MM.1S (cell line): Measurements from ENCODE around the gene NTM.

Source experiments
- DNase-seq: peaks from one replicate; pipeline ENCODE4 v3.0.0-alpha.2; 2015
- H2AFZ ChIP-seq: fragments of 300-600 bp; sonication (generic); 2 replicates; pipeline ENCODE4 v1.6.0; 2016; ENCODE audit warnings: antibody characterized with exemption, low read length
- H3F3A ChIP-seq: fragments of 300-600 bp; sonication (generic); 2 replicates; pipeline ENCODE4 v1.6.1; 2016; ENCODE audit warnings: mild to moderate bottlenecking, antibody characterized with exemption, low read length, moderate library complexity, mixed read lengths; ENCODE audit not compliant: insufficient read depth
- H3K27ac ChIP-seq: fragments of 300-600 bp; sonication (generic); 2 replicates; pipeline ENCODE4 v1.5.1; 2016; ENCODE audit warnings: mild to moderate bottlenecking, low read length
- H3K27me3 ChIP-seq: fragments of 300-600 bp; sonication (generic); replicated peaks from 2 replicates; pipeline ENCODE4 v1.6.0; 2016; ENCODE audit warnings: low read length; ENCODE audit not compliant: insufficient read depth
- H3K36me3 ChIP-seq: fragments of 300-600 bp; sonication (generic); replicated peaks from 2 replicates; pipeline ENCODE4 v1.6.1; 2016; ENCODE audit warnings: mild to moderate bottlenecking, low read length, mixed read lengths; ENCODE audit not compliant: insufficient read depth
- H3K4me1 ChIP-seq: fragments of 300-600 bp; sonication (generic); 2 replicates; pipeline ENCODE4 v1.6.1; 2016; ENCODE audit warnings: low read length, mixed read lengths
- H3K4me2 ChIP-seq: fragments of 300-600 bp; sonication (generic); 2 replicates; pipeline ENCODE4 v1.6.0; 2016; ENCODE audit warnings: low read depth, low read length
- H3K4me3 ChIP-seq: fragments of 300-600 bp; sonication (generic); 2 replicates; pipeline ENCODE4 v1.5.1; 2016; ENCODE audit warnings: low read length, mixed read lengths
- H3K79me2 ChIP-seq: fragments of 300-600 bp; sonication (generic); 2 replicates; pipeline ENCODE4 v1.6.1; 2016; ENCODE audit warnings: mixed run types, low read length, mixed read lengths
- H3K9ac ChIP-seq: fragments of 300-600 bp; sonication (generic); 2 replicates; pipeline ENCODE4 v1.6.1; 2016; ENCODE audit warnings: low read length, mixed read lengths
- H3K9me2 ChIP-seq: fragments of 300-600 bp; sonication (generic); replicated peaks from 2 replicates; pipeline ENCODE4 v1.6.1; 2016; ENCODE audit warnings: mild to moderate bottlenecking, low read length, mixed read lengths; ENCODE audit not compliant: insufficient read depth
- H3K9me3 ChIP-seq: fragments of 300-600 bp; sonication (generic); replicated peaks from 2 replicates; pipeline ENCODE4 v1.6.1; 2016; ENCODE audit warnings: mild to moderate bottlenecking, low read length, mixed read lengths; ENCODE audit not compliant: insufficient read depth
- H4K20me1 ChIP-seq: fragments of 300-600 bp; sonication (generic); 2 replicates; pipeline ENCODE4 v1.6.1; 2016; ENCODE audit warnings: mild to moderate bottlenecking, low read length, moderate library complexity, mixed read lengths; ENCODE audit not compliant: insufficient read depth
- CTCF ChIP-seq: fragments of 300-600 bp; sonication (generic); IDR thresholded peaks from 2 replicates; pipeline ENCODE4 v1.5.1; 2016; ENCODE audit warnings: antibody characterized with exemption, low read length, mixed read lengths
- EZH2 ChIP-seq: fragments of 300-600 bp; sonication (generic); optimal IDR thresholded peaks from 2 replicates; pipeline ENCODE3; 2017; ENCODE audit warnings: low read depth, mild to moderate bottlenecking, antibody characterized with exemption, low read length, mixed read lengths
- EZH2phosphoT487 ChIP-seq: fragments of 300-600 bp; sonication (generic); IDR thresholded peaks from 2 replicates; pipeline ENCODE4 v1.6.1; 2018; ENCODE audit warnings: antibody characterized with exemption, low read length

NTM gene

DNA sequence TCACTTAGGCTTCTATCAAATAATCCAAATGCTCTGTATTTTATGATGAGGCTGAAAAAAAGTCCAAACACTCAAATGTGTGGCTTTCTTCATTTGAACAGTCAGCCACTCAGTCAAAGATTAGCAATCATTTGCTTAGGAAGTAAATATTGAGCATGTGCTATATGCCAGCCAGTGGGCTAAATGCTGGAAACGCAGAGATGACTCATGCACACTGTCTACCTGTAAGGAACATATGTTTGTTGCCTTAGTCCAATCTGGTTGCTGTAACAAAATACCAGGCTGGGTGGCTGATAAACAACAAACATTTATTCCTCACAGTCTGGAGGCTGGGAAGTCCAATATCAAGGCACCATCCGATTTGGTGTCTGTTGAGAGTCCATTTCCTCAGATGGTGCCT lies 617.3 kb downstream of the NTM start:
- no peaks in the 10 kb centered on the region for H3F3A ChIP-seq
- no peaks in the 10 kb centered on the region for H3K9me2 ChIP-seq
- no peak overlapping the region for H3K4me2 ChIP-seq
- no peak for DNase-seq
- H3K27me3 ChIP-seq: no peaks in the 10 kb centered on the region
- no peaks in the 10 kb centered on the region for H3K36me3 ChIP-seq
- no peak overlapping the region for H2AFZ ChIP-seq
- H3K4me3 ChIP-seq: no peak overlapping the region
- no peak overlapping the region for H3K27ac ChIP-seq
- H3K9me3 ChIP-seq: no peaks in the 10 kb centered on the region
- H3K4me1 ChIP-seq: no peaks in the 10 kb centered on the region
- no peak for TF ChIP-seq CTCF
- no peak for TF ChIP-seq EZH2phosphoT487
- TF ChIP-seq EZH2: no peak
- no peaks in the 10 kb centered on the region for H4K20me1 ChIP-seq
- no peak overlapping the region for H3K9ac ChIP-seq
- H3K79me2 ChIP-seq: no peaks in the 10 kb centered on the region

DNA sequence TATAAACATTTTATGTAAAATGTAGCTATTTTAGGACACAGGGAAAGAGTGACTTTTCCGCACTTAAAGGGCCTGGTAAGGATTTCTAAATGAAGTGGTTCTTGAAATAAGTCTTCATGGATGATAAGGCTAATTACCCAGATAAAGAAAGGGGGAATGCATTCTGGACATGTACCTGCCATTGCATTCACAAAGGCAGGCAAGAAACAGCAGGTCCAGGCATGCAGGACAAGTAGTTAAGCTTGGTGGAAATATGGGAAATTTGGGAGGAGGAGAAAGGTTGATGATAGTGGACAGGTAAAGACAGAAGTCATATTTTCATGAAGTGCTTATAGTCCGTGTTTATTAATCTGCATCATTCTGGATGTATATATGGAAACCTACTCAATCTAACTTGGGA lies 621.2 kb downstream of the NTM start:
- no peak overlapping the region for H2AFZ ChIP-seq
- TF ChIP-seq EZH2phosphoT487 (no peak), CTCF (no peak), EZH2 (no peak)
- H3K27me3 ChIP-seq: no peaks in the 10 kb centered on the region
- H3F3A ChIP-seq: no peaks in the 10 kb centered on the region
- no peaks in the 10 kb centered on the region for H4K20me1 ChIP-seq
- no peak overlapping the region for H3K9ac ChIP-seq
- H3K4me1 ChIP-seq: no peaks in the 10 kb centered on the region
- no peaks in the 10 kb centered on the region for H3K79me2 ChIP-seq
- no peaks in the 10 kb centered on the region for H3K9me2 ChIP-seq
- DNase-seq: no peak
- H3K4me3 ChIP-seq: no peak overlapping the region
- H3K4me2 ChIP-seq: no peak overlapping the region
- H3K27ac ChIP-seq: no peak overlapping the region
- no peaks in the 10 kb centered on the region for H3K9me3 ChIP-seq
- no peaks in the 10 kb centered on the region for H3K36me3 ChIP-seq

DNA sequence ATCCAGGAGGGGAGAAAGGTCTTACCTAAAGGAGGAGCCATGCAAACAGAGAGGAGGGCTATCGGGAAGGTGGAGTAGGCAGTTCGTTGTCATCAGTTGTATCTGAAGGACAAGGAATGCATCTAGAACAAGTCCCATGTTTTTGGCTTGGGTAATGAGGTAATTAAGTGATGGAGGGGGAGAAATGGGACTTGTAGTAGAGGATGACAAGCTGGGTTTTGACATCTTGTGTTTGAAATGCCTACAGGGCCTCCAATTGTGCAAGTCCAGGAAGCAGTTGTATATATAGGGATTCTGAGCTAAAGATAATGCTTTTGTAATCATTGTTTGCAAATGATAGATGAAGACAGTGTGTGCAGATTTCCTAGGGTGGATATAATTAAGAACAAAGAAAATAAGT lies 622.8 kb downstream of the NTM start:
- H3F3A ChIP-seq: no peaks in the 10 kb centered on the region
- no peak for DNase-seq
- H3K4me2 ChIP-seq: no peak overlapping the region
- H3K4me1 ChIP-seq: no peaks in the 10 kb centered on the region
- no peaks in the 10 kb centered on the region for H3K79me2 ChIP-seq
- no peak for TF ChIP-seq EZH2phosphoT487
- no peak for TF ChIP-seq EZH2
- no peak for TF ChIP-seq CTCF
- H3K9ac ChIP-seq: no peak overlapping the region
- no peaks in the 10 kb centered on the region for H3K36me3 ChIP-seq
- H3K9me3 ChIP-seq: no peaks in the 10 kb centered on the region
- H3K9me2 ChIP-seq: no peaks in the 10 kb centered on the region
- H4K20me1 ChIP-seq: no peaks in the 10 kb centered on the region
- H3K4me3 ChIP-seq: no peak overlapping the region
- no peak overlapping the region for H3K27ac ChIP-seq
- H2AFZ ChIP-seq: no peak overlapping the region
- no peaks in the 10 kb centered on the region for H3K27me3 ChIP-seq
